HuH-7.5 (cell line): Measurements from ENCODE around the gene TOMM6.
"Not testable (repeated sequence)": the region's sequence is repeated elsewhere in the genome, so short reads cannot be mapped to it uniquely, and the experiment has no call there.

Source experiments
- DNase-seq: peaks from one replicate; pipeline ENCODE4 v3.0.0; 2011; ENCODE audit warnings: low spot score

TOMM6 gene

DNA sequence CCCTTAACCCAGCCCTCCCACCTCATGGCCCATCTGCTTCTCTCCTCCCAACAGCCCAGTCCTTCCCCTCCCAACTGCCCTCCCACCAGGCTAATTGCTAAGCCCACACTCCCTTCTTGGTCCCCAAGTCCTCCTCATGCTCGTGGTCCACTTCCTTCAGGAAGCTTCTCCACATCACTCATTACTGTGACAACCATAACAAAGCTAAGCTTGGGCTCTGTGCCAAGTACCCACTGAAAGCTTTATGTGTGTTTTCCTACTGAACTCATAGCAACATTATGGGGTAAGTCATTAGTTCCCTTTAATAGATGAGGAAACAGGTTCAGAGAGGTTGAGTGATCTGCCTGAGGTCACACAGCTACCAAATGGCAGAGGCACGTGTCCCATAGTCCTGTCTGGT lies 24.0 kb upstream of the TOMM6 start:
- no peak for DNase-seq

DNA sequence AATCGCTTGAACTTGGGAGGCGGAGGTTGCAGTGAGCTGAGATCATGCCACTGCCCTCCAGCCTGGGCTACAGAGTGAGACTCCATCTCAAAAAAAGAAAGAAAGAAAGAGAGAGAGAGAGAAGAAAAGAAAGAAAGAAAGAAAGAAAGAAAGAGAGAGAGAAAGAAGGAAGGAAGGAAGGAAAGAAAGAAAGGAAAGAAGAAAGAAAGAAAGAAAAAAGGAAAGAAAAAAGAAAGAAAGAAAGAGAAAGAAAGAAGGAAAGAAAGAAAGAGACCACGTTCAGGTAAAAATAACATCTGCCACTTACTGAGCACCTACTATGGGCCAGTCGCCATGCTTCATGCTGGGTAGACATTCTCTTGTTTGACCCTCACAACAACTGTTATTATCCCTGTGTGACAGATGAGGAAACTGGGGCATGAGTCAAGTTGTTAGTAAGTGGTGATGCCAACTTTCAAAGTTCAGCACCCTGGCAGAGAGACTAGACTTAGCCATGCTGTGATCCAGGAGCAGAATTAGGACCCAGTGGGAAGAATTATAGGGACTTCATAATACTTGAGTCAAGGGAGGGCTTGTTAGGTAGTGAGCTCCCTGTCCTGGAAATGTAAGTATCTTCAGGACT lies 21.3 kb upstream of the TOMM6 start:
- not testable (repeated sequence) for DNase-seq

DNA sequence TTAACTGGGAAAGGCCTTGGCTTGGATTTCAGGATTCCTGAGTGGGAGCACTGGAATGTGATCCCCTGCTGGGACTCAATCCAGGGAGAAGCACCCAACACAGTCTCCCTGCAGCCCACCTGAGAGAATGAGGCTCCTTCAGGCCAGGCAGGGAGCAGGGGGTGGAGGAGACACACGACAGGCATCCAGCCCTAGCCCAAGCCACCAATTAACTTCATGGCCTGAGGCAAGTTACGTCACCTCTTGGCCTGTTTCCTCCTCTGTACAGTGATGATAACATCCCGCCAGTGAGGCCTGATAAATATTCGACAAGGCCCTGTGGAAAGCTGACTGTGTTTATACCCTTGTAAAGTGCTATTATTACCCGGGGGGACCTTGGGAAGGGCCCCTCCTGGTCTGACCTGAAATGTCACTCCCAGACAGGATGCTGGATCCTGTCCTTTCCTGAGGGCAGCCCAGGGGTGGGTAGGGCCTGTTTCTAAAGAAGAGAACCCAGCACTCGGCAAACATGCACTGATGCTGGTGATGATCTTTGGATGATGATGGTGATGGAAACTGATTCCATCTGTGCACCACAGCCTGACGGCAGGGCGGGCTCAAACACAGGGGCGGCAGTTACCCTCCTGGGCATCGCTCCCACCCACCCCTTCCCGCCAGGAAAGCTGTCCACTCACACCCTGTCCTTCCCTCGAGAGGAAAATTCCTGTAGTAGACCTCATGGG lies 20.2 kb upstream of the TOMM6 start:
- DNase-seq, result peak; percentile 55

DNA sequence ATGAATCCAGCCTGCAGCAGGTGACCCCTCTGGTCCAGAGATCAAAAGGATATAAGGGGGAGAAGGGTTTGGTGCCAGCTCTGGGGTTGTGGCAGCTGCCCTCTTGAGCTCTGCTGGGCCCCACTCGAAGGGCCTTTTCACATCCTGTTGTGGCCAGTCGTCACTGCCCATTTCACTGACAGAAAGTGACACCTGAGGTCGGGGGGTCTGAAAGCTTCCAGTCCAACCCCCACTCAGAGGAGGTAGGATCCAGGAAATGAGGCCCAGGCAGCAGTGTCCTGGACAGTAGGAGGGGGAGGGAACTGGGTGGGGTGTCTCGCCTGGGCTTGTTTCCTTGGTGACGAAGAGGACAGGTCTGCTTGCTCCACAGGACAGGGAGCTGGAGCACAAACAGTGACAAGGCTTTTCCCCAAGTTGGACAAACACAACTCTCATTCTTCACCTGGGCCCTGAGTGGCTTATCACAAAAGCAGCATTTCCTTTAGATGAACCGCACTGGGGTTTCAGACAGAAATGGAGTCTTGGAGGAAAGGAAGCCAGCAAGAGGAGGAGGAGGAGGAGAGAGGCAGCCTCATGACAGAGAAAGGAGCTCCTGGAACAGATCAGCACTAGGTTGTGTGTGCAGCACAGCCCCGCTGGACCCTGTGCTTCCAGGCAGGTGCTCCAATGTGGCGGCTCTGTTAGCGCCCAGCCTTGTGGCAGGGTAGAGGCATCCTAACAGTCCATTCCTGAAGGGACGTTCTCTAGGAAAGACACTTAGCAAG lies 18.8 kb upstream of the TOMM6 start:
- no peak for DNase-seq

DNA sequence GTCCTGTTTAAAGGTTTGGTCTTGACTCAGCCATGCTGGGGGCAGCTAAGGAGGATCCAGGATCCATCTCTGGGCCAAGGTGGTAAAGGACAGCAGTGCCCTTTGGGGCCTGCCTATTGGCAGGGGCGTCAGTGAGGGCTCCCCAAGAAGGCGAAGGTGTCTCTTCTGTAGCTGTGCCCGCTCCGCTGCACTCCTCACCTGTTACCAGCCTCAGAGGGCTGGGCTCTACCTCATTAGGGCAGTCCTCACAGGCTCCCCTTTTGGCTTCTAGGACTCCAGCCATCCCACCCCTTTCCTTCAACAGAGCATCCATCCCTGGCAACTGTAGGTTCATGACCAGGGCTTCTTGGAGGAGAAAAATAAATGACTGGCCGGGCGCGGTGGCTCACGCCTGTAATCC lies 18.1 kb upstream of the TOMM6 start:
- DNase-seq, result no peak

DNA sequence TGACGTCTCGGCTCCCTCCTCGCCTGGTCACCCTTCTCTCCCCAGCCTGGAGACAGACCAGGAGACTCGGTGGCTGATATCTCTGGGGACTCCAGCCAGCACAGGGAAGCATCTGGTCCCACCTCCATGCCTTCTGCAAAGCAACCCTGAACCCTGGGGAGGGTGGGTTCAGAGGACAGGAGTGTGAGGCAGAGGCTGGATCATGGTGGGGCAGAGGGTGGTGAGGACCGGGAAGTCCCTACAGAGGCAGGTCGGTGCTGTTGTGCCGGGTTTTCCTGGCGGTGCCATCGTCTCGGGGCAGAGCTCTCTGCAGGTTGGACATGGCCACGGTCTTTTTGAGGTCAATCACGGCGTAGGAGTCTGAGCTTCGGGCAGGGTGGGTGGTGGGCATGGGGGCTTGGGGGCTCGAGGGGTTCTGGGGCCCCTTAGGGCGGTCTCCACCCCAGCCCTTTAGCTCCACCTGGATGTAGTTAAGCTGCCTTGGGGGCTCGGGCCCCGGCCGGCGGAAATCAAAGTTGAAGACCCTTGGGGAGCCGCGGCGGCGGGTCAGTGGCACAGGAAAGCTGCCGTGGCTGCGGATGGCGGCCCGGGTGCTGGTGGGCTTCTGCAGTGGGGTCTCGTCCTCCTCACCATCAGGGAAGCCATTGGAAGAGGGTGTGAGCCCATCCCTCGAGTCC lies 17.0 kb upstream of the TOMM6 start:
- DNase-seq, result no peak

DNA sequence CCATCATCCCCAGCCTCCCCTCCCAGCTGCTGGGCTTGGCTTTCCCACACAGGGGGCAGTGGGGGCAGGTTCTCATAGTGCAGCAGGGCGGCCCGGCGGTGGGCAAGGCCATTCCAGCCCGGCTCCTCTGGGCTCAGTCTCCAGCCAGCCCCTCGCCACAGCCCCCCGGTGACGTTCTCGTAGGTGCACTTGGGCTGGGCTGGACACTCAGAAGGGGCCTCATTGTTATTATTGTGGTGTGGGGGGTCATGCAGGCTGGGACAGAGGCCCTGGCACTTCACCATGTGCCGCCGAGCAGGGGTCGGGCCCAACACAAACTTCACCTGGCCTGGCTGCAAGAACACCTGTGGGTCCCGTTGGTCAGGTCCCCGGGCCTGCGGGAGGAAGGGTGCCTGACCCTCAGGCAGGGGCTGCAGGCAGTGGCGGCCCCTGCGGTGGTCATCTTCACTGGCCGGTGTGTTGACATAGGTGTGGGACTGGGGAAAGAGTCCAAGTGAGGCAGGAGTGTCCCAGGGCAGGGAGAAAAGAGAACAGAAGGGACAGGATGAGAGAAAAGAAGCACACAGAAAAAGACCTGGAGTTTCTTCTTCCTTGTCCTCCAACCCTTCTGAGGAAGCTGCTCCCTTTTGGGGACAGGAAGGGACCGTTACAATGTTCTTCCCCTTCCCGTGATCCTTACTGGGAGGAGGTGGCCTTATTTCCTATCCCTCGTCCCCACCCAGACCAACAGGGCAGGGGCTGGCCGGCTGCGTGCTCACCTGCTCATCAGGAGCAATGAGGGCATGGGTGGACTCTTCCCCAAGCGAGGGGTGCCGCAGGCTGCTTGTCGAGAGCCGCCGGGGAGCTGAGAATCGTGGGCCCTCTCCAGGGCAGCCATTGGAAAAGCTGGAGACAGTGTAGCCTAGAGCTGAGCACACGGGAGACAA lies 16.2 kb upstream of the TOMM6 start:
- DNase-seq, result no peak

DNA sequence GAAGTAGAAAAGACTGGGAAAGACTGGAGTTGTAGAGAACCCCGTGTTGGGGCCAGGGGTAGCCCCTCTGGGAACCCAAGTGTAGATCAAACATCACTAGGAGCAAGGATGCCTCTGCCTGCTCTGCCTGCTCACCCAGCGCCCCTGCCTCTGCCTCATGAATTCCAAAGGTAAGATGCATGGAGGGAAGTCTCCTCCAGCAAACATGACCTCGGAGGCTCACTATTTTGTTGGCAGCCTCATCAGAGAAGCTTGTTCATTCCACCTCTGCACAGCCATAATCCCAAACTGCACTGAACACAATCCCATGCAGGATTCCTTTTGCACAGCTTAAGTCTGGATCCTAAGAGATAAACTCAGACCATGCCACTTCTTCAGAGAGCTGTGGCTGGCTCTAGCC lies 12.7 kb upstream of the TOMM6 start:
- DNase-seq, result no peak

DNA sequence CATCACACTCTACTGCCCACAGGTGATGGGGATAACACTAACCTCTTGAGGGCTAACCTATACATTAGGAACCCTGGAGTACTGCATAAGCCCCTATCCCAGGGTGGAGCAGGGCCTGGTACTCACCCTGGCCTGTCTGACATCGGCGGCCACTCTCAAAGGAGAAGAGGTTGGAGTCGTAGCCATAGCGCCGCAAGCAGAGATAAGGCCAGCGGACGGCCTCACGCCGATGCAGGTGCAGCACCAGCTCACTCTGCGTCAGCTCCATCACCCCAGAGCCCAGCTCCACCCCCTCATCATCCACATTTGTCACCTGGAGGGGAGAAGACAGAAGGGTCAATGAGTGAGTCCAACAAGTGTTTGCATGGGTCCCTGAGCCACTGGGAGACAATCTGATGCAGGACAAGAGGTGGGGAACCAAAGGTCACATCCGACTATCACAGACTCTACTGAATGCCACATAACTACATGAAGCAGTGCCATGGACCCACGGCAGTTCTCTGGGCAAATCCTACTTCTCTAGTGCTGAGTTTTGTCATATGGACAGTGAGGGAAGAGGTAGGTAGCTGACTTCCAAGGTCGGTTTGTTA lies 12.1 kb upstream of the TOMM6 start:
- no peak for DNase-seq

DNA sequence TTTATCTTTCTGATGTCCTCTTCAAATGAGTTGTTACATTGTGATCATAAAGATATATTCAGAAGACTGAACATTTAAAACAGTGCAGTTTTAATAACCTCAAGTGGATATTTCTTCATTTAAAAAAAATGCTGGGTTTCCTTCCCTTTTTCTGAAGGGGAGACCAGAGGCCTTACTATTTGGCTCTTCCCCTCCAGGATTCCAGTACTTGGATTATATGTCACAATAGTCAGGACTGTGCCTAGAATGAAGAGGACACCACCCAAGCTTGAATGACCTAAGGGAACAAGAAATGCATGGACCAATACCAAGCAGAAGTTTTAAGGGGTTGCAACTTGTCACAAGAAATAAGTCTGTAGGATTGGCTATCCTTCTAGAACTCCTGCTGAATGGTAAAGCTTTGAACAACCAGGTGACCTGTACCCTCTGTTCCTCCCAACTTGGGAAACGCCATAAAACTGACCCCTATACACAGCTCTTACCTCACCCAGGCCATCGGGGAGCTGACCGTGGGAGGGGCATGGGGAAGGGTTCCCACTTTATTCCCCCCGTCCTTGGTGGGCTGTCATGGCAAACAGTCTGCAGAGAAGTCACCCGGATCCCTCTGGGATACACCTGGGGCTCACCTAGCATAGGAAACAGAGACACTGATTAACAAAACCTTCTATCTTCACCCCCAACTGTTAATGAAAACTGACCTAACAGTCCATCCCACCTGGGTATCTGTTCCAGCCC lies 9.8 kb upstream of the TOMM6 start:
- no peak for DNase-seq

DNA sequence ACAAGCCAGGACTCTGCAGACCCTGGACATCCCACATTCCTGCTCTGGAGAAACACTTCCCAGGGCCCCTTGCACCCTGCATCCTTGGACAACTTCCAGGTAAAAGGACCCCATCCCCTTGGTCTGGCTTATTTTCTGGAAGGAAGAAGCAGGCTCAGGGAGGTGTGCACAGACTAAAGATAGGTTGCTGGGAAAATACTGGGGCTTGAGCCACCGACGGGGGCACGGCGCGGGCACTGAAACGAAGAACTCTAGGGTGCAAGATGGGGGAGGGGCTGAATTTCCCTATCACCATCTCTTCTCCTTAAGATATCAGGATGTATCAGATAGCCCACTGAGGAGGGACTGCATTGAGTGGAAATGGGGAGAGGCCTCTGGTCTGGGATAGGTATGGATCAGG lies 8.6 kb upstream of the TOMM6 start:
- DNase-seq, result no peak

DNA sequence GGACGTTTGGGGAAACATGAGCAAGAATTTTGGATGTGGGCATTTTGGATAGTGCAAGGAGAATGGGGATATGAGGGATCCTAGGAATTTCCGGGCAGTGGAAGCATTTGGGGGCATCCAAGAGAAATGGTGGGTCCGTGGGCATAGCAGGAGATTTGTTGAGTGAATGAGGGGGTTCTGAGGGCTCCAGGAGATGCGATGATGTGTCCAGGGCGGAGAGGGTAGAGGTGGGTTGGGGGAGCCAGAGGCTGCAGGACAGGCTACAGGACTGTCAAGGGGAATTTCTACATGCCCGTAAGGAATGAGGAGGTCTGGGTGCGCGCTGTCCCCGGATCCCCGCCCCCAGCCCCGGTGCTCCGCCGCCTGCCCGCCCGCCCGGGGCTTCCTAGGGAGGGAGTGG lies 8.2 kb upstream of the TOMM6 start:
- no peak for DNase-seq

DNA sequence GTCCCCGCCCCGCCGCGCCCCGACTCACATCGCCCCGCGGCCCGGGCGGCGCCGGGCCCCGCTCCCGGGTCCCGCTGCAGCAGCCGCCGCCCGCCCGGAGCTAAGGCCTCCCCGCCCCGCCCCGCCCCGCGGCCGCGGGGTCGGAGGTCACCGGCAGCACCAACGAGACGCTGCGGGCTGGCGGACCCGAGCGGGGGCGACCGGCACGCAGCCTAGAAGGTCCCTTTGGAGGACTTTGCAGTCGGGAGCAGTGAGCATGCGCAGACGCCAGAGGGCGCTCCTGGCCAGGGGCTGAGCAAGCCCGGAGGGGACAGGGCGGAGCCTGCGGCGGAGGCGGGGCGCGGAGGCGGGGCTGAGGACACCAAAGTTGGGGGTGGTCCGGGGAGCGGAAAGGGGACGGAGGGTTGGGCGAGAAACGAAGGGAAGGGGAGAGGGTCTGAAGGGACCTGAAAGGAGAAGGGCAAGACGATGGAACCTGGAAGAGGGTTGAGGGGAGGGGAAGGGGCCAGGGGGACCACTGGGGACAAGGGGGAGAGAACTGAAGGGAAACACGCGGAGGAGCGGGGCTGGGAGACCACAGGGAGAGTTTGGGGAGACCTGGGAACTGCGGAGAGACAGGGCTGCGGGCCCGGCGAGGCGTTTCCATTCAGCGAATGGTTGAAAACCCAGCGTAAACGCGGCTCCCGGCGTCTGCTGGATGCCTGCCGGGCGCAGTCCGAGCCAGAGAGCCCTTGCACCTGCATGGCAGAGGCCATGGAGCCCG lies 7.5 kb upstream of the TOMM6 start, which contains the start of gene FRS3:
TSS of gene FRS3 (minus strand) at position 113 of the 763 bp plus-strand sequence. CDS start 2,913 bp downstream, outside the sequence.
- DNase-seq, result peak; percentile 93

DNA sequence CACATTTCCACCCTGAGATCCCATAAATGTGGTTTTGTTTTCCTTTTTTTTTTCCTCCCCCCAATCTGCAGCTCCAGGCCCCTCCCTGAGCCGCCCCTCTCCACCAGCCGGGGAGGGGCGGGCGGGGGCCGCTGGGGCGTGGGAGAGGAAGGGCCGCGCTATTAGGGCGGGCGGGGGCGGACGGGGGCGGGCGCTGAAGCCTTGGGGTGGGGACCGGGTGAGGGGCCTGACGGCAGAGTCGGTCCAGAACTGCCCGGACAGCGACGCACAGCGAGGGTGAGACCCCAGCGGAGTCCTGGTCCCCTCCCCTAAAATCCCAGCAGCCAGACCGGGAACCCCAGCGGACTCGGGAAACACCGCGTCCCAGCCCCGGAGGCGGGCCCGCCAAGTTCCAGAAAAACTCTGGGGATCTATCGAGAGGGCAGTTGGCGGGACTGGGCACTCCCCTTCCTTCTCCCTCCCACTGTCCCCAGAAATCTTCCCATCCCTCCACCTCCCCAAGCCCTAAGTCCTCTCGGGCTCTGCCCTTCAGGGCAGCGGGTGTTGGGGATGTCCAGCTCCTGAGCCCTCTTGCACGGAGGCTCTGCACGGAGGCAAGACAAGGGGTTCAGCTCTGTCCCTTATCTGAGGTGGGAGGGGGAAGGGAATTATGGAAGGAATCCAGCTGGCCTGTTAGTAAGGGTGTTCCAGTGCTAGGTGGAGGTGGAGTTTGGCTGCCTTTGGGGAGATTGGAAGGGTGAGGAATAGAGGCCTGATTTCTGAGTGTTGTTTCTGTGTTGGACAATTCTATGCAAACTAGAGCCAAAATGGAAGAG lies 6.7 kb upstream of the TOMM6 start, which contains the start of gene PRICKLE4:
TSS of gene PRICKLE4 (plus strand) at position 232 of the 815 bp plus-strand sequence. CDS start 2,692 bp downstream, outside the sequence.
- DNase-seq, result peak; percentile 41

DNA sequence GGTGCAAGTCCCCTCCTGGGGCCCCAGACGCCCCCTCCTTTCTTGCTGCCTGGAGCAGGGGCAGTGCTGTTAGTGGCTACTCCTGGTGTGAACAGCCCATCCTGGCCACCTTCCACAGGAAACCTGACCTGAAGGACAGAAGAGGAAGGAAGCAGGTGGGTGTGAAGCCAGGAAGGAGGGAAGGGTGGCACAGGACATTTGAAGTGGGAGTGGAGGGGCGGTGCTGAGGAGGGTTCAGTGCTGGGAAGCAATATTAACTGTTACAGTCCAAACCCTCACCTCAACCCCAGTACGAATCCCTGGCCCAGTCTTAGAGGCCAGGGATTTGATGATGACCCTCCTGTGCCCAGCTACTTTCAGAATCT lies 6.1 kb upstream of the TOMM6 start:
- DNase-seq, result no peak

DNA sequence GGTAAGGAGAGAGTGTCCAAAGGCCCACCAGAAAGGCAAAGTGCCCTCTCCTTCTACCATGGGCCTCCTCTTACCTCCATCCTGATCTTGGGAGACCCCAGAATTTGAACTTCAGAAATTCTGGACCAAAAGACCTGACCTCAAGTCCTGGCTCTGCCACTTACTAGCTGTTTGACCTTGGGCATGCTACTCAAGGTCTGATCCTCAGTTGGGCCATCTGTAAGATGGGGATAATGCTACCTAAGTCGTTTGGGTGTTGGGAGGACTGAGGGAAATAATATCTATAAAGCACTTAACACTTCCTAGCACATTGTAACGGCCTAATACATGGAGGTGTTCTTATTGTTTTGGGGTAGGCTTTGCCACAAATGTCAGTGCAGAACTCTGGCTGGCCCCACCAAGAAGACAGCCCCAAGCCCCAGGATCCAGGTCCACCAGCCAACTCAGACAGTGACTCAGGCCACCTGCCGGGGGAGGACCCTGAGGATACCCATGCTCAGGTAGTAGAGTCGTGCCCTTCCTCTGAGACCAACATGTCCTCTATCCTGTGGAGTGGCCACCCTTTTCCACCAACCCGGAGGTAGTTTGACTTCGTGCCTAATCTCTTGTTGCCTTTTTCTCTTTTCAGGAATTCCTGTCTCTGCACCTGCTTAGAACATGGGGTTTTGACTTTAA lies 4.3 kb upstream of the TOMM6 start:
- DNase-seq, result no peak

DNA sequence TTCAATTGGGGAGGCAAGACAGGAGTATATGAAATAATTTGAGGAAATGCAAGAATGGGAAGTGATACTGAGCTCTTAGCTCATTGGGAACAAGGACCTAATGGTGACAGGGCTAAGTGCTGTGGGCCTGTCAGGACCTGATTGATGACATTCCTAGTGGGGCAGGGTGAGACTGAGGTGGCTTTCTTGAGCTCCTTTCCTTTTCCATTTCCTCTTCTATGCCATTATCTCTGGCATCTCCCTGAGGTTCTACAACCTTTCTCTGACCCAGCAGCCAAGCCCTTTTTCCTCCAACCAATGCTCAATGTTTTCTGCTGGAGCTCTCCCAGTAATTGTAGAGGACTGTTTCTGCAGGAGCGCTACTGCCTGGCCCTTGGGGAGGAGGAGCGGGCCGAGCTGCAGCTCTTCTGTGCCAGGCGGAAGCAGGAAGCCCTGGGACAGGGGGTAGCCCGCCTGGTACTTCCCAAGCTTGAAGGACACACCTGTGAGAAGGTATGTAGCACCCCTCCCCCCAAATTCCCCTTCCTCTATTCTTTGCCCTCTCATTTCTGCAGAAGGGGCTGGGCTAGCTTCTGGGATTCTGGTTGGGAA lies 2.8 kb upstream of the TOMM6 start:
- DNase-seq, result no peak

DNA sequence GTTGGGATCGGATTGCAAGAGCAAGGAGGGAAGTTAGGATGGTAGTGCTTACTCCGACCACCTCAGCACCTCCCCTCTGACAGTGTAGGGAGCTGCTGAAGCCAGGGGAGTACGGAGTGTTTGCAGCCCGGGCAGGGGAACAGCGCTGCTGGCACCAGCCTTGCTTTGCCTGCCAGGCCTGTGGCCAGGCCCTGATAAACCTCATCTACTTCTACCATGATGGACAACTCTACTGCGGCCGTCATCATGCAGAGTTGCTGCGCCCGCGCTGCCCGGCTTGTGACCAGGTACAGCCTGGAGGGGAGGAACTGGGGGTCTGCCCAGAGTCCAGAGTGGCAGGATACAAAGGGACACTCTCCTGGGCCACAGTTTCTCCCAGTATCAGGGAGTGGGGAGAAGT lies 2.2 kb upstream of the TOMM6 start:
- no peak for DNase-seq
